ENCODE results near the gene PAX8. TPM values are rescaled to one million over a fixed set of nuclear protein-coding genes. Genes with fewer than 3 reads are reported as not detected.
"Not testable (repeated sequence)": the region's sequence is repeated elsewhere in the genome, so short reads cannot be mapped to it uniquely, and the experiment has no call there.

The PAX8 gene
- total RNA-seq: 1 to 10 TPM; 2.3 TPM
- polyA plus RNA-seq: 0.97 TPM

- POLR2A ChIA-PET: no interaction called here
- peaks cover 25% of the 10 kb centered on the region for H3K4me1 ChIP-seq (ENCODE audit: insufficient read depth, low read length)
- no peaks in the 10 kb centered on the region for H3K36me3 ChIP-seq (ENCODE audit: insufficient read depth, low read length)
- CTCF ChIA-PET: no interaction called here
- no peak for DNase-seq
- no peaks in the 10 kb centered on the region for H3K9me3 Mint-ChIP-seq
- peaks cover 52 to 62% of the 10 kb centered on the region in 2 donors for H3K27me3 Mint-ChIP-seq
- peaks cover 33% of the 10 kb centered on the region for H3K27me3 ChIP-seq (ENCODE audit: insufficient read depth, low read length, poor library complexity, severe bottlenecking)
- no peak within 1 kb of the TSS for H3K27ac ChIP-seq (ENCODE audit: low read depth, low read length)
- peaks cover 0 to 2% (median 0%) of the 10 kb centered on the region in 3 donors for H3K36me3 Mint-ChIP-seq
- H3K27ac Mint-ChIP-seq: no peak within 1 kb of the TSS
- no peaks in the 10 kb centered on the region for H3K9me3 ChIP-seq (ENCODE audit: low read length)
- no peak within 1 kb of the TSS for H3K4me3 Mint-ChIP-seq
- peaks cover 8 to 22% (median 9%) of the 10 kb centered on the region in 3 donors for H3K4me1 Mint-ChIP-seq
- no peak within 1 kb of the TSS for H3K4me3 ChIP-seq (ENCODE audit: low read length)
Measured at GRCh38 chr2:113278742-113279139, at the start of gene PAX8. TSS of gene PAX8 (minus strand) at chr2:113278921. CDS start at chr2:113278394, 527 bp downstream.

DNA sequence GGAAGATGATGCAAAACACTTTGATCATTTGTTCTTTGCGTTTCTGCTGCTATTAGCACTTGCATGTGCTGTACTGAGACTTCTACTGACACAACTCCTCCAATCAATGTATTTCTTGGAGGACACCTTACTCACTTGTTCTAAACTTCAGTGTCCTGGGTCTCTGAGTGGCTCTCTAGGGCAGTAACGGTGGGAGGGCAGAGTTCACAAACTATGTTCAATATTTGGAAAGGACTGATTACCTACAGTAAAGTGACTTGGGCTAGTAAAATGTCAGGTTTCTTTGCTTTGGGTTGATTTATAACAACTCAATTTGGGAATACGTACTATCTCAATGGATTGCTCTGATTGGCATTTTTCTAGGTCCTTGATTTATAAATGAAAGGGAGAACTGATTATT, 49.3 kb upstream of the PAX8 start:
- Mint-ChIP-seq H3K9me3 (no peaks in the 10 kb centered on the region), H3K27ac (no peak overlapping the region), H3K4me3 (no peak overlapping the region), H3K4me1 (peaks cover 11 to 15% (median 14%) of the 10 kb centered on the region in 3 donors), H3K27me3 (peaks cover 7 to 36% of the 10 kb centered on the region in 2 donors), H3K36me3 (peaks cover 0 to 4% (median 0%) of the 10 kb centered on the region in 3 donors)
- ChIA-PET CTCF (no interaction called here), POLR2A (no interaction called here)
- no peaks in the 10 kb centered on the region for H3K9me3 ChIP-seq (ENCODE audit: low read length)
- no peaks in the 10 kb centered on the region for H3K36me3 ChIP-seq (ENCODE audit: insufficient read depth, low read length)
- DNase-seq: no peak
- no peaks in the 10 kb centered on the region for H3K27me3 ChIP-seq (ENCODE audit: insufficient read depth, low read length, poor library complexity, severe bottlenecking)
- no peak overlapping the region for H3K27ac ChIP-seq (ENCODE audit: low read depth, low read length)
- no peak overlapping the region for H3K4me3 ChIP-seq (ENCODE audit: low read length)
- H3K4me1 ChIP-seq (ENCODE audit: insufficient read depth, low read length): peaks cover 6% of the 10 kb centered on the region

DNA sequence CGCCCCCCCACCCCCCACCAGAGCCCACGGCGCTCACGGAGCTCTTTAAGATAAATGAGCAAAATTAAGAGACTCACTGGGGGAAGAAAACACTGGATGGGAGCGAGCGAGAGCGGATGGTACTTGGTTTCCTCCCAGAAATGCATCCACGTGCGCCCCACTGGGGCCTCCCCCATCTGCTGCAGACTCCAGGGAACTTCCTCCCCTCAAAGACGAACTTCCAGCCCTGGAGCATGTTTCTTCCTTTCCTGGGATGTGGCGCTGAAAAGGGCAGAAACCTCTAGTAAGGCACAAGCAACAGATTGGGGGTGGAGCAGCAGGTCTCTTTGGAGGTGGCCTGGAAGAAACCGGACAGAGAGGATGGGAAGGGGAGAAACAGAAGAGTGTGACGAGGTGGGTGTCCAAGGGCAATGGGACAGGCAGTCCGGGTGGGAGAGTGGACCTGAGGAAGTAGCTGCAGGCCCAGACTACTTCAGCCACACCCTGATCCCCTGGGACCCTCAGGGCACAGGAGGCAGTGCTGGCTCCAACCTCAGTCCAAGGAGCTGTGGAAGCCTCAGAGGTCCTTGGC, 46.5 kb upstream of the PAX8 start:
- H3K4me3 Mint-ChIP-seq: peak overlapping the region in 6 of 7 donors; percentile 26 to 70 (median 62)
- H3K27me3 ChIP-seq (ENCODE audit: insufficient read depth, low read length, poor library complexity, severe bottlenecking); H3K27ac ChIP-seq (ENCODE audit: low read depth, low read length); H3K4me3 ChIP-seq (ENCODE audit: low read length); H3K36me3 ChIP-seq (ENCODE audit: insufficient read depth, low read length); H3K27ac Mint-ChIP-seq; H3K4me1 ChIP-seq (ENCODE audit: insufficient read depth, low read length); H3K9me3 Mint-ChIP-seq; CTCF ChIA-PET; H3K36me3 Mint-ChIP-seq; H3K9me3 ChIP-seq (ENCODE audit: low read length); POLR2A ChIA-PET: not testable (repeated sequence)
- peak in 1 of 5 donors; percentile 8 for DNase-seq
- H3K27me3 Mint-ChIP-seq: peaks cover 5 to 44% of the 10 kb centered on the region in 2 donors
- peaks cover 11 to 15% (median 14%) of the 10 kb centered on the region in 3 donors for H3K4me1 Mint-ChIP-seq

- H3K27ac Mint-ChIP-seq: no peak overlapping the region
- ChIA-PET CTCF (no interaction called here), POLR2A (no interaction called here)
- H3K36me3 Mint-ChIP-seq: peaks cover 0 to 4% (median 0%) of the 10 kb centered on the region in 3 donors
- H3K4me1 Mint-ChIP-seq: peaks cover 11 to 15% (median 14%) of the 10 kb centered on the region in 3 donors
- no peaks in the 10 kb centered on the region for H3K9me3 Mint-ChIP-seq
- Histone ChIP-seq H3K27ac (ENCODE audit: low read depth, low read length) (no peak overlapping the region), H3K4me1 (ENCODE audit: insufficient read depth, low read length) (peaks cover 6% of the 10 kb centered on the region), H3K27me3 (ENCODE audit: insufficient read depth, low read length, poor library complexity, severe bottlenecking) (no peaks in the 10 kb centered on the region), H3K4me3 (ENCODE audit: low read length) (no peak overlapping the region), H3K36me3 (ENCODE audit: insufficient read depth, low read length) (no peaks in the 10 kb centered on the region), H3K9me3 (ENCODE audit: low read length) (no peaks in the 10 kb centered on the region)
- H3K4me3 Mint-ChIP-seq: peak overlapping the region; percentile 50 to 73 (median 60)
- peaks cover 3 to 41% of the 10 kb centered on the region in 2 donors for H3K27me3 Mint-ChIP-seq
- peak in 2 of 5 donors; percentile 10 to 21 for DNase-seq
Measured at GRCh38 chr2:113324684-113325160, 46.0 kb upstream of the PAX8 start.

DNA sequence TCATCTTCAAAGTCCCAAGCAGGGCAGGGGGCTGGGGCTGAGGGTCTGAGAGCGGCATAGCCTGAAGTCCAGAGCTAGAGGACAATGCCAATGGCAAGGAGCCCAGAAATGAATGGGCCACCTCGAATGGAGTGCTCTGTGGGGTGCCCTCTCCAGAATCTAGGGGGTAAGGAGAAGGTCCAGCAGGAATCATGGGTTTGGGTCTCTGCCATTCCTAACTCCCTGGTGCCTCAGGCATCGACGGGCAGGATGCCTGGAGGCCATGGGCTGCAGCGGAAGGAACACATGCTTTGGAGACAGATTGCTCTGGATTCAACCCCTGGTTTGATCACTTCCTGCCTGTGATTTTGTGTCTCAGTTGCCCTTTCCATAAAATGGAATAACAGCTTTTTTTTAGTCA, 44.4 kb upstream of the PAX8 start:
- H3K27me3 ChIP-seq (ENCODE audit: insufficient read depth, low read length, poor library complexity, severe bottlenecking); H3K9me3 ChIP-seq (ENCODE audit: low read length); H3K36me3 Mint-ChIP-seq; H3K27ac ChIP-seq (ENCODE audit: low read depth, low read length); H3K36me3 ChIP-seq (ENCODE audit: insufficient read depth, low read length); H3K4me3 Mint-ChIP-seq; POLR2A ChIA-PET; CTCF ChIA-PET; H3K27ac Mint-ChIP-seq; H3K4me1 ChIP-seq (ENCODE audit: insufficient read depth, low read length); H3K4me3 ChIP-seq (ENCODE audit: low read length); DNase-seq; H3K9me3 Mint-ChIP-seq: not testable (repeated sequence)
- Mint-ChIP-seq H3K27me3 (peaks cover 3 to 29% of the 10 kb centered on the region in 2 donors), H3K4me1 (peaks cover 11 to 15% (median 14%) of the 10 kb centered on the region in 3 donors)

DNA sequence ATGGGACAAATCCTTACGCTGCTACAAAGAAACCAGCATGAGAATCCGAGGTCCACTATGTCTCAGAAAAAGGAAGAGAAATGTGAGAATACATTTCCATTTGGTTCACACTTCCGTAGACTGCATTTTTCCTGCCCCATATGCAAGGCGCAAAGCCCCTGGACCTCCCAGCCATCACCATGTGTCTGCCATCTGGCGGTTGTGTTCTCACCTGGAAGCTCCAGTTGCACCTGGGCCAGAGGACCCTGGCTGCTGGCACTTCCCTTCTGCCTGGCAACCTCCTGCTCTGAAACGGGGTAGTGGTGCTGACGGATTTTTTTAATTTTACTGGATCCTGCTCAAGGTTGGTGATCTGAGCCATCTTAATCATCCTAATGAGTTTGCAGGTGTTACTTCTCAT, 41.4 kb upstream of the PAX8 start:
- H3K27ac Mint-ChIP-seq; H3K4me1 Mint-ChIP-seq; CTCF ChIA-PET; H3K4me3 ChIP-seq (ENCODE audit: low read length); H3K9me3 Mint-ChIP-seq; H3K9me3 ChIP-seq (ENCODE audit: low read length); H3K4me1 ChIP-seq (ENCODE audit: insufficient read depth, low read length); H3K27ac ChIP-seq (ENCODE audit: low read depth, low read length); H3K36me3 ChIP-seq (ENCODE audit: insufficient read depth, low read length); H3K27me3 ChIP-seq (ENCODE audit: insufficient read depth, low read length, poor library complexity, severe bottlenecking); POLR2A ChIA-PET; H3K4me3 Mint-ChIP-seq; DNase-seq; H3K36me3 Mint-ChIP-seq: not testable (repeated sequence)
- peaks cover 4 to 31% of the 10 kb centered on the region in 2 donors for H3K27me3 Mint-ChIP-seq

DNA sequence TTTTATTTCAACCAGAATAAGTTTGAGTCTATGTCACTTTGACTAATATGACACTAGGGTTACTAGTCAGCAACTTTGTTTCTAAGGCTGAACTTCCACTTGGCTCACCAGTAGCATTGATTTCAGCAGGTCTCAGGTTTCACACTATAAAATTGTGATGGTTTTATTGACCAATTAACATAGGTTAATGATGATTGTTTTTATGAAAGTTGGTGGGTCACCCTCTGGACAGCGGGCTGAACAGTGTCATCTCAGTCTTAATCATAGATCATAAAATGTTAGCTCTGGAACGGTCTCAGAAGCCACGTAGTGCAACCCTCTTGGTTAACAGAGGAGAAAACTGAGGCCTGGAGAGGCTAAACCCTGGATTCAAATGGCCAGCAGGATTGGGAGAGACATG, 40.2 kb upstream of the PAX8 start:
- H3K4me1 Mint-ChIP-seq; H3K4me3 ChIP-seq (ENCODE audit: low read length); CTCF ChIA-PET; H3K36me3 Mint-ChIP-seq; H3K27ac Mint-ChIP-seq; H3K4me1 ChIP-seq (ENCODE audit: insufficient read depth, low read length); H3K9me3 ChIP-seq (ENCODE audit: low read length); DNase-seq; H3K9me3 Mint-ChIP-seq; POLR2A ChIA-PET; H3K27ac ChIP-seq (ENCODE audit: low read depth, low read length); H3K27me3 ChIP-seq (ENCODE audit: insufficient read depth, low read length, poor library complexity, severe bottlenecking); H3K36me3 ChIP-seq (ENCODE audit: insufficient read depth, low read length); H3K4me3 Mint-ChIP-seq: not testable (repeated sequence)
- H3K27me3 Mint-ChIP-seq: peaks cover 1 to 29% of the 10 kb centered on the region in 2 donors

- no peaks in the 10 kb centered on the region for H3K9me3 ChIP-seq (ENCODE audit: low read length)
- no peak overlapping the region for H3K4me3 Mint-ChIP-seq
- H3K27ac ChIP-seq (ENCODE audit: low read depth, low read length): no peak overlapping the region
- ChIA-PET CTCF (no interaction called here), POLR2A (no interaction called here)
- no peaks in the 10 kb centered on the region for H3K9me3 Mint-ChIP-seq
- H3K4me3 ChIP-seq (ENCODE audit: low read length): no peak overlapping the region
- peaks cover 0 to 2% (median 0%) of the 10 kb centered on the region in 3 donors for H3K4me1 Mint-ChIP-seq
- H3K27me3 ChIP-seq (ENCODE audit: insufficient read depth, low read length, poor library complexity, severe bottlenecking): no peaks in the 10 kb centered on the region
- no peaks in the 10 kb centered on the region for H3K4me1 ChIP-seq (ENCODE audit: insufficient read depth, low read length)
- no peaks in the 10 kb centered on the region for H3K36me3 ChIP-seq (ENCODE audit: insufficient read depth, low read length)
- H3K27me3 Mint-ChIP-seq: peaks cover 1 to 22% of the 10 kb centered on the region in 2 donors
- H3K27ac Mint-ChIP-seq: no peak overlapping the region
- DNase-seq: no peak
- no peaks in the 10 kb centered on the region for H3K36me3 Mint-ChIP-seq
Measured at GRCh38 chr2:113316085-113316484, 37.4 kb upstream of the PAX8 start.
